ENCODE results near the gene SLC6A7. TPM values are rescaled to one million over a fixed set of nuclear protein-coding genes. Genes with fewer than 3 reads are reported as not detected.

The SLC6A7 gene
- total RNA-seq, 2 donors from 2014 or later, result not detected

DNA sequence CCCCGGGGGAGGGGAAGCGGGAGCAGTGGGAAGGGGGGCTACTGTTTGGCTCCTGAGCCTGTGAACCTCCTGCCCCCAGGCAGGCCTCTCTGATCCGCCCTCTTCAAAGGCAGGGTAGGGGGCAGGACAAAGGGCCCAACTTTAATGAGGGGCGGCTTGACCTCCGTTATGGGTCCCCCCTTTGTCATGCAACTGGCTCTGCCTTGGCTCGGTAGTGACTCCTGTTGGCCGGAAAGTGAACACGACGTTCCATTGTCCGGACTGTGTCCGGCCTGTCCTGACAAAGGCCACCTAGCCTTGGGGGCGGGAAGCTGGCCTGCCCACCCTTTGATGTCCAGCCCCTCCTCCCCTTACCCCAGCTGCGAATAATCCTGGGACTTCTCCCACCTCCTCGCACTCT is 22.0 kb upstream of the SLC6A7 start:
- no peaks in the 10 kb centered on the region for H3K9me3 Mint-ChIP-seq
- Histone ChIP-seq H3K27me3 (ENCODE audit: control insufficient read depth, insufficient read depth, low read length, poor library complexity, severe bottlenecking) (peaks cover 71% of the 10 kb centered on the region), H3K9ac (ENCODE audit: extremely low read depth, low read length, poor library complexity, severe bottlenecking) (no peak overlapping the region), H3K4me3 (ENCODE audit: low read length) (no peak overlapping the region), H3K4me1 (ENCODE audit: control insufficient read depth, insufficient read depth, low read length) (peaks cover 3% of the 10 kb centered on the region), H3K9me3 (ENCODE audit: control insufficient read depth, low read length) (no peaks in the 10 kb centered on the region), H3K27ac (ENCODE audit: low read depth, low read length) (no peak overlapping the region), H3K36me3 (ENCODE audit: control insufficient read depth, insufficient read depth, low read length) (no peaks in the 10 kb centered on the region)
- H3K4me1 Mint-ChIP-seq, result peaks cover 24% of the 10 kb centered on the region
- peak overlapping the region; percentile 36 for H3K4me3 Mint-ChIP-seq
- TF ChIP-seq CTCF (conservative IDR thresholded peaks at IDR 0.05), result peak; percentile 71
- H3K36me3 Mint-ChIP-seq (ENCODE audit: low read depth), result no peaks in the 10 kb centered on the region
- WGBS, 2 experiments (ENCODE audit: insufficient coverage in 1 of 2, insufficient read length in 1 of 2), result 43 to 56% methylated on average over 10 to 14 of the region's 14 CpGs
- H3K27me3 Mint-ChIP-seq (ENCODE audit: insufficient read depth), result peaks cover 88% of the 10 kb centered on the region
- DNase-seq, result peak; percentile 74
- no peak overlapping the region for H3K27ac Mint-ChIP-seq

DNA sequence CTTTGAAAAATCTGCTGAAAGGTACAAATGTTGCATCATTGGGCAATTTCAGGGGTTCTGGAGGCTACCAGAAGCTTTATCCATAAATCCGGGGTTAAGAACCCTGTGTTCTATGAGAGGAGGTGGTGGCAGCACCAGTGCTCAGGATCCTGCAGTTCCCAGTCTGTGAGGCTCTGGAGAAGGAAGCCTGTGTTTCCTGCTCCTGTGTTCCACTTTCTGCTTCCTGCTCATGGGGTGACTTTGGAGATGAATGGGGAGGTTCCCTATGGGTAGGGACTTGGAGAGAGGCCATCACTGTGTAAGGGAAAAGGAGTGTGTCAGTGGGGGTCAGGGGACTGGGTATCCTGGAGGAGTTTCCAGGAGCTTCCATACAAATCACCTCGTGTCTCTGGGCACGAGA is 21.0 kb upstream of the SLC6A7 start:
- H3K27ac Mint-ChIP-seq, result no peak overlapping the region
- H3K9me3 Mint-ChIP-seq, result no peaks in the 10 kb centered on the region
- Histone ChIP-seq H3K27me3 (ENCODE audit: control insufficient read depth, insufficient read depth, low read length, poor library complexity, severe bottlenecking) (peaks cover 72% of the 10 kb centered on the region), H3K36me3 (ENCODE audit: control insufficient read depth, insufficient read depth, low read length) (no peaks in the 10 kb centered on the region), H3K4me3 (ENCODE audit: low read length) (no peak overlapping the region), H3K9ac (ENCODE audit: extremely low read depth, low read length, poor library complexity, severe bottlenecking) (no peak overlapping the region), H3K4me1 (ENCODE audit: control insufficient read depth, insufficient read depth, low read length) (peaks cover 3% of the 10 kb centered on the region), H3K9me3 (ENCODE audit: control insufficient read depth, low read length) (no peaks in the 10 kb centered on the region), H3K27ac (ENCODE audit: low read depth, low read length) (no peak overlapping the region)
- no peak for TF ChIP-seq CTCF (conservative IDR thresholded peaks at IDR 0.05)
- WGBS, 2 experiments (ENCODE audit: insufficient coverage in 1 of 2, insufficient read length in 1 of 2), result 61 to 82% methylated on average over 2 to 3 of the region's 3 CpGs
- no peak overlapping the region for H3K4me3 Mint-ChIP-seq
- DNase-seq, result no peak
- H3K36me3 Mint-ChIP-seq (ENCODE audit: low read depth), result no peaks in the 10 kb centered on the region
- peaks cover 91% of the 10 kb centered on the region for H3K27me3 Mint-ChIP-seq (ENCODE audit: insufficient read depth)
- peaks cover 28% of the 10 kb centered on the region for H3K4me1 Mint-ChIP-seq

- Mint-ChIP-seq H3K9me3 (no peaks in the 10 kb centered on the region), H3K27me3 (ENCODE audit: insufficient read depth) (peaks cover 85% of the 10 kb centered on the region), H3K36me3 (ENCODE audit: low read depth) (no peaks in the 10 kb centered on the region), H3K4me1 (peaks cover 24% of the 10 kb centered on the region), H3K4me3 (no peak overlapping the region), H3K27ac (no peak overlapping the region)
- no peak overlapping the region for H3K4me3 ChIP-seq (ENCODE audit: low read length)
- H3K4me1 ChIP-seq (ENCODE audit: control insufficient read depth, insufficient read depth, low read length), result peaks cover 3% of the 10 kb centered on the region
- 93 to 100% methylated on average over 1 of the region's 1 CpG for WGBS, 2 experiments (ENCODE audit: insufficient coverage in 1 of 2, insufficient read length in 1 of 2)
- no peak for DNase-seq
- H3K27me3 ChIP-seq (ENCODE audit: control insufficient read depth, insufficient read depth, low read length, poor library complexity, severe bottlenecking), result peaks cover 48% of the 10 kb centered on the region
- no peaks in the 10 kb centered on the region for H3K9me3 ChIP-seq (ENCODE audit: control insufficient read depth, low read length)
- H3K27ac ChIP-seq (ENCODE audit: low read depth, low read length), result no peak overlapping the region
- TF ChIP-seq CTCF (conservative IDR thresholded peaks at IDR 0.05), result no peak
- no peaks in the 10 kb centered on the region for H3K36me3 ChIP-seq (ENCODE audit: control insufficient read depth, insufficient read depth, low read length)
- H3K9ac ChIP-seq (ENCODE audit: extremely low read depth, low read length, poor library complexity, severe bottlenecking), result no peak overlapping the region
Observed at GRCh38 chr5:150172145-150172544, 17.7 kb upstream of the SLC6A7 start.

Data from endodermal cell (in vitro differentiated cells).